Right lobe of liver (tissue), 4 donors: ENCODE data around the gene RAMP2.

Experiments used
- CTCF ChIP-seq, 4 donors: fragments of 200-600 bp in 3 of 4; fragments of 450-650 bp in 1 of 4; IDR thresholded peaks; one replicate each; pipeline versions ENCODE4 v1.5.1 to v1.8.0; 2016 to 2022; ENCODE audit warnings: antibody characterized with exemption in 4 of 4, mild to moderate bottlenecking in 2 of 4
- POLR2A ChIP-seq: fragments of 450-650 bp; IDR thresholded peaks from one replicate; pipeline ENCODE4 v1.6.1; 2017; ENCODE audit warnings: antibody characterized with exemption, mild to moderate bottlenecking
- donor health status: DM: no; HTN: no; CAD: no.
- donor health status: DM: no; HTN: no; CAD: no.
- donor health status: DM: no; HTN: yes; CAD: no.

GRCh38 chr17:42782166-42783061, 21.4 kb downstream of the RAMP2 start:
- TF ChIP-seq CTCF (IDR thresholded peaks at IDR 0.05) (no peak), POLR2A (no peak)
